Cortex of kidney (tissue), 1 donor: Measurements from ENCODE around the gene FADS6.

Source experiments
- DNase-seq: peaks from one replicate; lab custom pipeline; 2025; lab: John Stamatoyannopoulos, UW

Gene FADS6

GRCh38 chr17:74831444-74832146 is 61.8 kb downstream of the FADS6 start:
- no peak for DNase-seq

- DNase-seq, result no peak
Observed at GRCh38 chr17:74830861-74831260, 62.6 kb downstream of the FADS6 start.

- DNase-seq, result no peak
Observed at GRCh38 chr17:74827800-74828199, 65.6 kb downstream of the FADS6 start.
